GM18858 (cell line): ENCODE data around the gene RPL18.

Experiments used
- ATAC-seq: cut with Tn5 transposase; IDR thresholded peaks from one replicate; pipeline ENCODE4 v1.9.1; 2021; ENCODE audit not compliant: unreplicated experiment

The RPL18 gene

GRCh38 chr19:48630296-48631063, 11.5 kb upstream of the RPL18 start:
- ATAC-seq, result no peak

- ATAC-seq, result no peak
These were observed 10.8 kb upstream of the RPL18 start for GRCh38 chr19:48629599-48630295.

DNA sequence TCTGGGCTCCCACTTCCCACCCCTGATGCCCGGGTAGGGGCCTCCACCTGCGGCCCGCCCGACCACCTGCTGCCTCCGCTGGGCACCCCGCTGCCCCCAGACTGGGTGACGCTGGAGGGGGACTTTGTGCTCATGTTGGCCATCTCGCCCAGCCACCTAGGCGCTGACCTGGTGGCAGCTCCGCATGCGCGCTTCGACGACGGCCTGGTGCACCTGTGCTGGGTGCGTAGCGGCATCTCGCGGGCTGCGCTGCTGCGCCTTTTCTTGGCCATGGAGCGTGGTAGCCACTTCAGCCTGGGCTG, 10.3 kb upstream of the RPL18 start:
- ATAC-seq, result no peak

DNA sequence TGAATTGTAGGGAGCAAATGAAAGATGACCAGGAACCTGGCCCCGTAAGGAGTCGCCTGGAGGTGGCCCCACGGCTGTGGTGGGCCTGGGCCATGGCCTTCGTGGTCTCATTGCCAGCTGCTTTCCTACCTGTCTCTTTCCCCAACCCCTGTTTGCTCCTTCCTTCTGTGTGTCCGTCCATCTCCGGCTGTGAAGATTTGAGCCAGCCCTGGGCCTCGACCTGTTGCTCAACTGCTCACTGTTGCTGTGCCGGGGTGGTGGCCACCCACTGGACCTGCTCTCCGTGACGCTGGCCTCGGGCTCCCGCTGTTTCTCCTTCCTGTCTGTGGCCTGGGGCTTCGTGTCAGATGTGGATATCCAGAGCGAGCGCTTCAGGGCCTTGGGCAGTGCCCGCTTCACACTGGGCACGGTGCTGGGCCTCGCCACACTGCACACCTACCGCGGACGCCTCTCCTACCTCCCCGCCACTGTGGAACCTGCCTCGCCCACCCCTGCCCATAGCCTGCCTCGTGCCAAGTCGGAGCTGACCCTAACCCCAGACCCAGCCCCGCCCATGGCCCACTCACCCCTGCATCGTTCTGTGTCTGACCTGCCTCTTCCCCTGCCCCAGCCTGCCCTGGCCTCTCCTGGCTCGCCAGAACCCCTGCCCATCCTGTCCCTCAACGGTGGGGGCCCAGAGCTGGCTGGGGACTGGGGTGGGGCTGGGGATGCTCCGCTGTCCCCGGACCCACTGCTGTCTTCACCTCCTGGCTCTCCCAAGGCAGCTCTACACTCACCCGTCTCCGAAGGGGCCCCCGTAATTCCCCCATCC, 9.7 kb upstream of the RPL18 start:
- ATAC-seq, result no peak

GRCh38 chr19:48627865-48628314, 8.9 kb upstream of the RPL18 start:
- no peak for ATAC-seq

GRCh38 chr19:48627201-48627864, 8.4 kb upstream of the RPL18 start:
- ATAC-seq, result no peak

DNA sequence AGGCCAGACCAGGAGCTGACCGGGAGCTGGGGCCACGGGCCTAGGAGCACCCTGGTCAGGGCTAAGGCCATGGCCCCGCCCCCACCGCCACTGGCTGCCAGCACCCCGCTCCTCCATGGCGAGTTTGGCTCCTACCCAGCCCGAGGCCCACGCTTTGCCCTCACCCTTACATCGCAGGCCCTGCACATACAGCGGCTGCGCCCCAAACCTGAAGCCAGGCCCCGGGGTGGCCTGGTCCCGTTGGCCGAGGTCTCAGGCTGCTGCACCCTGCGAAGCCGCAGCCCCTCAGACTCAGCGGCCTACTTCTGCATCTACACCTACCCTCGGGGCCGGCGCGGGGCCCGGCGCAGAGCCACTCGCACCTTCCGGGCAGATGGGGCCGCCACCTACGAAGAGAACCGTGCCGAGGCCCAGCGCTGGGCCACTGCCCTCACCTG, 6.9 kb upstream of the RPL18 start:
- ATAC-seq, result no peak

GRCh38 chr19:48624791-48625723, 6.1 kb upstream of the RPL18 start:
- ATAC-seq, result no peak

DNA sequence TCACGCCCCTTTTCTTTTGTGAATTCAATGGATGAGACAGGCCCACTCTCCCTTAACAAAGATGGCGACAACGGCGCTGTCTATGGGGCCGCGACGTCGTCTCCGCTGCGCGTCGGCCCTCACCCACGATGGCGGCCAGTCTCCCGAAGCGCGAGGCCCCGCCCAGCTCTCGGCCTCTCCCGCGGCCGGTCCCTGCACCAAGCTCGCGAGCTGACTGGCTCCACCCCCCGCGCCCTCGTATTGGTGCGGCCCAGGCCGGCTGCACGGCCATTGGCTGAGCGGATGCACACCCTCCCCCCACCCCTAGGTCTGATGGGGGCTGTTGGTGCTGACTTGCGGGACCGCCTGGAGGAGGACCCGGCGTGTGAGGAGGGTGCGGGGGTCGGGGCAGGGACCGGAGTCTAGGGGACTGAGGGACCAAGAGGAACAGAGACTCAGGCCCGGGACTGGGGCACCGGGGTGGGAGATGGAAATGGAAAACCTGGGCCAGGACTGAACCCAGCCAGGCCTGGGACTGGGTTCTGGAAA, 5.2 kb upstream of the RPL18 start:
- peak; percentile 42 for ATAC-seq

DNA sequence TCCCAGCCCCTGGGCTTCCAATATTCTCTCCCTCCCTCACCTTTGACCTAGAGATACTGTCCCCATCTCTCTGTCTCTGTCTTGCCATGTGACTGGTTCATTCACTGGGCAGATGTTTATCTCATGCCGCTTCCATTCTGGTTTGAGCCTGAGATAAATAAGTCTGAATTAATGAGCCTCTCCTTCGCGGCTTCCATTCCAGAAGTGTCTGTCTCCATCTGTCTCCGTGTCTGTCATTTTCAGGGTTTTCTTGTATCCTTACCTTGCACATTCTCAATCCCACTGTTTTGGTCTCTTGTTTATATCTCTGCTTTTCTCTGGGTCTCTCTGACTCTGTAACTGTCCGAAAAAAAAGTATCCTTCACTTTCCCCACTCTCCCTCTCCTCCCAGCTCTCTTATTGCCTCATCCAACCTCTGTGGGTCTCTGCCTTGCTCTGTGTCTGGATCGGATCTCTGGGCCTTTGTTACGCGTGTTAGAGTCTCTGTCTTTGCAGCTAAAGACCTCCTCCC, 4.6 kb upstream of the RPL18 start:
- ATAC-seq, result no peak

- no peak for ATAC-seq
These were observed 961 bp upstream of the RPL18 start for GRCh38 chr19:48619692-48620585.

GRCh38 chr19:48618278-48618915, 581 bp downstream of the RPL18 start:
- no peak for ATAC-seq

GRCh38 chr19:48617146-48617937, 1.6 kb downstream of the RPL18 start:
- no peak for ATAC-seq

GRCh38 chr19:48616491-48617056, 2.4 kb downstream of the RPL18 start:
- ATAC-seq, result no peak

- ATAC-seq, result no peak
These were observed 2.9 kb downstream of the RPL18 start for GRCh38 chr19:48616041-48616436.

DNA sequence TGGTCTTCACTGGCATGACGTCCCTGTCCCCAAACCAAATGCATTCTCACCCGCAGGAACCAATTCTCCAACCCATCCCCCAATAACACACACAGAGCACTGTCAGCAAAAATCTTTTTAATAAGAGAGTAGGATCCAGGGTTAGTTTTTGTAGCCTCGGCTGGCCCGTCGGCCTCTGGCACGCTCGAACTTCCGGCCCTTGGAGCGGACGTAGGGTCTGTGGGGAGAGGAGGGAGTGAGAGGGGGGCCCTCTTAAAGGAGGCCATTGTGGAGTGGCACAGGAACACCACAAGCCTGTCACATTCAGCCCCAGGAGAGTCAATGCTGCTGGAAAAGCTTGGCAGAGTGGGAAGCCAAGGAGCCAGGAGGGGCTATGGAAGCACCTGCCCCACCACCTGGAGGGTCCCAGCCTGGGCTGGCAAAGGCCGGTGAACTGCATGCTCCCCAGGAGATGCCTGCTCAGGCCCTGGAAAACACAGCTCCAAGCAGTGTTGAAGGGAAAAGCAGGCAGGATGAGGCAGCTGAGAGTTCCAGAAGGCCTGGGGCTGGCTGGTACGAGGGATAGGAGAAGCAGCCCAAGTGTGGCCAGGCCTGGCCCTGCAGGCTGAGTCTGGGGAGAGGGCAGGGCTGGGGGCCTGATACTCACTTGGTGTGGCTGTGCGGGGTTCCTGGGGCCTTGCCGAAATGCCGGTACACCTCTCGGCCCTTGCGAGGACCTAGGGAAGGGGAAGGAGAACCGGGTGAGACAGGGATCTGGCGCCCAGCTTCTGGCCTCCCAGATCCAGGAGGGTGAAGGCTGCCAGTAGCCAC, 3.5 kb downstream of the RPL18 start:
- no peak for ATAC-seq
